A673 (cell line): ENCODE results near the gene ITIH6. TPM values are rescaled to one million over a fixed set of nuclear protein-coding genes. Genes with fewer than 3 reads are reported as not detected.

ENCODE experiments used
- BruUV-seq: library from RNA; stranded (reverse); fragments of 400-500 nt; replicated peaks from 2 replicates; lab custom pipeline; 2021; lab: Mats Ljungman, UMichigan
- CTCF ChIA-PET: fragments of 300-600 bp; sonication (Branson Sonifier 250); formaldehyde crosslinking; loops from one replicate; lab custom pipeline; 2022; ENCODE audit warnings: antibody characterized with exemption; lab: Charles Lee
- POLR2A ChIA-PET: fragments of 300-600 bp; sonication (Branson Sonifier 250); formaldehyde crosslinking; loops from one replicate; lab custom pipeline; 2022; ENCODE audit warnings: antibody characterized with exemption; ENCODE audit not compliant: low non-redundant PET; lab: Charles Lee
- DNase-seq: peaks from one replicate; pipeline ENCODE4 v3.0.0-alpha.2; 2015; ENCODE audit warnings: low spot score
- H3K27ac ChIP-seq: fragments of 200-600 bp; sonication (generic); 2 replicates; pipeline ENCODE4 v1.5.1; 2016; ENCODE audit warnings: mixed run types, low read depth, mild to moderate bottlenecking, mixed read lengths, antibody characterized with exemption, low read length; ENCODE audit not compliant: poor library complexity, severe bottlenecking
- H3K27me3 ChIP-seq: fragments of 200-600 bp; sonication (generic); replicated peaks from 2 replicates; pipeline ENCODE4 v1.6.1; 2017; ENCODE audit warnings: mixed run types, low read depth, mild to moderate bottlenecking, mixed read lengths, antibody characterized with exemption, low read length; ENCODE audit not compliant: insufficient read depth, poor library complexity
- H3K36me3 ChIP-seq: fragments of 200-600 bp; sonication (generic); 2 replicates; pipeline ENCODE4 v1.6.1; 2016; ENCODE audit warnings: mixed run types, mild to moderate bottlenecking, mixed read lengths, antibody characterized with exemption, low read length; ENCODE audit not compliant: insufficient read depth, poor library complexity, severe bottlenecking
- H3K4me1 ChIP-seq: fragments of 200-600 bp; sonication (generic); 2 replicates; pipeline ENCODE4 v1.6.1; 2017; ENCODE audit warnings: mixed run types, mild to moderate bottlenecking, mixed read lengths, antibody characterized with exemption, low read length; ENCODE audit not compliant: insufficient read depth, poor library complexity, severe bottlenecking
- H3K4me3 ChIP-seq: fragments of 200-600 bp; sonication (generic); 2 replicates; pipeline ENCODE4 v1.5.1; 2016; ENCODE audit warnings: low read depth, mixed run types, mild to moderate bottlenecking, mixed read lengths, low read length; ENCODE audit not compliant: poor library complexity, severe bottlenecking
- H3K9me3 ChIP-seq: fragments of 200-600 bp; sonication (generic); 2 replicates; pipeline ENCODE4 v1.6.1; 2016; ENCODE audit warnings: mixed run types, low read depth, mild to moderate bottlenecking, mixed read lengths, antibody characterized with exemption, low read length; ENCODE audit not compliant: poor library complexity, severe bottlenecking
- CTCF ChIP-seq: fragments of 300-800, 200-600 bp; sonication (generic); conservative IDR thresholded peaks from 2 replicates; pipeline ENCODE4 v1.5.1; 2017; ENCODE audit warnings: low read depth, mild to moderate bottlenecking, antibody characterized with exemption, low read length, moderate library complexity, mixed read lengths
- EZH2 ChIP-seq: fragments of 200-600 bp; sonication (generic); IDR thresholded peaks from 2 replicates; pipeline ENCODE4 v1.6.1; 2017; ENCODE audit warnings: borderline replicate concordance, low read depth, mild to moderate bottlenecking, mixed read lengths, antibody characterized with exemption, low read length; ENCODE audit not compliant: poor library complexity, severe bottlenecking
- intact Hi-C: fragments of 100-400 bp; cut with micrococcal nuclease; formaldehyde crosslinking; loops from one replicate; pipeline ENCODE4 v1.10.0; 2022; ENCODE audit not compliant: unreplicated experiment
- total RNA-seq: library from RNA; stranded (reverse); gene quantifications from 2 replicates; pipeline ENCODE4 v1.2.3, GENCODE V29; 2021

ITIH6 gene
- total RNA-seq, 1 experiment from 2014 or later: not detected

- Histone ChIP-seq H3K27me3 (no peaks in the 10 kb centered on the region), H3K27ac (no peak overlapping the region), H3K4me3 (no peak overlapping the region), H3K9me3 (no peaks in the 10 kb centered on the region), H3K4me1 (peaks cover 3% of the 10 kb centered on the region), H3K36me3 (peaks cover 50% of the 10 kb centered on the region)
- ChIA-PET POLR2A (no interaction called here), CTCF (no interaction called here)
- intact Hi-C loops: no loop called here
- BruUV-seq: no TSS peak
- no peak for DNase-seq
- no peak for TF ChIP-seq EZH2
- no peak for TF ChIP-seq CTCF
Observed at GRCh38 chrX:54810532-54810931, 12.5 kb upstream of the ITIH6 start.

- Histone ChIP-seq H3K4me1 (peaks cover 3% of the 10 kb centered on the region), H3K27ac (peak overlapping the region; percentile 59), H3K4me3 (peak overlapping the region; percentile 54), H3K36me3 (peaks cover 36% of the 10 kb centered on the region), H3K9me3 (no peaks in the 10 kb centered on the region), H3K27me3 (no peaks in the 10 kb centered on the region)
- TSS peak; percentile 65 for BruUV-seq
- CTCF ChIA-PET: no interaction called here
- intact Hi-C loops: loop anchor here (10.0 kb wide), 1 partner anchor 164 kb away; no protein-coding TSS in a partner anchor
- TF ChIP-seq EZH2: no peak
- TF ChIP-seq CTCF: no peak
- POLR2A ChIA-PET: interaction anchor here (0.6 kb wide), 1 partner anchor 170 kb away, joined by 4 read pairs; no protein-coding TSS in a partner anchor
- peak; percentile 95 for DNase-seq
Observed at GRCh38 chrX:54808605-54809483, 10.8 kb upstream of the ITIH6 start.

- H3K4me1 ChIP-seq: peaks cover 3% of the 10 kb centered on the region
- H3K9me3 ChIP-seq: no peaks in the 10 kb centered on the region
- ChIA-PET POLR2A (interaction anchor here (0.6 kb wide), 1 partner anchor 169 kb away, joined by 4 read pairs; no protein-coding TSS in a partner anchor), CTCF (no interaction called here)
- peak overlapping the region; percentile 49 for H3K27ac ChIP-seq
- intact Hi-C loops: loop anchor here (10.0 kb wide), 1 partner anchor 163 kb away; no protein-coding TSS in a partner anchor
- BruUV-seq: no TSS peak
- H3K27me3 ChIP-seq: no peaks in the 10 kb centered on the region
- H3K36me3 ChIP-seq: peaks cover 29% of the 10 kb centered on the region
- TF ChIP-seq EZH2: no peak
- no peak for TF ChIP-seq CTCF
- peak; percentile 63 for DNase-seq
- H3K4me3 ChIP-seq: peak overlapping the region; percentile 54
Observed at GRCh38 chrX:54808109-54808604, 10.1 kb upstream of the ITIH6 start.
